HG03135 (cell line): ENCODE measurements around the gene JSRP1.

Experiments
- ATAC-seq: cut with Tn5 transposase; IDR thresholded peaks from one replicate; pipeline ENCODE4 v1.9.1; 2021; ENCODE audit warnings: mild to moderate bottlenecking, moderate library complexity; ENCODE audit not compliant: unreplicated experiment

The JSRP1 gene

DNA sequence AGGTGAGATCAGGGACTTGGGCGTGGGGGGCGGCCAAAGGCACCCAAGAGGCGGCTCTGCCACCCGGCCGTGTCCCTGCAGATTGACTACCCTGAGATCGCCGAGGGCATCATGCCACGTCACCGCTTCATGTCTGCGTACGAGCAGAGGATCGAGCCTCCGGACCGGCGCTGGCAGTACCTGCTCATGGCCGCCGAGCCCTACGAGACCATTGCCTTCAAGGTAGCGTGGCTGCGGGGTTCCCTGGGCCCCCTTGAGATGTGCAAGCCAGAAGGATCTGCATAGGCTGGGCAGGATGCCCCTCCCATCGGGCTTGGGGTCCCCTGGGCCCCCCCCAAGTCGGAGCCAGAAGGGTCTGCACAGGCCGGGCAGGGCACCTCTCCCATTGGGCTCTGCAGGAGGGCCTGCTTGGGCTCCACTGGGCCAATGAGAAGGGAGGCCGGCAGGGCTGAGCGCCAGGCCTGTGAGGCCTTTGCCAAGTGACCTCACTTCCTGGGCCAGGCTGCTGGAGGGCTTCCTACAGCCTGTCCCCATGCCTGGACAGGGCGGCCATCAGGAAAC is 9.3 kb downstream of the JSRP1 start:
- ATAC-seq, result no peak

DNA sequence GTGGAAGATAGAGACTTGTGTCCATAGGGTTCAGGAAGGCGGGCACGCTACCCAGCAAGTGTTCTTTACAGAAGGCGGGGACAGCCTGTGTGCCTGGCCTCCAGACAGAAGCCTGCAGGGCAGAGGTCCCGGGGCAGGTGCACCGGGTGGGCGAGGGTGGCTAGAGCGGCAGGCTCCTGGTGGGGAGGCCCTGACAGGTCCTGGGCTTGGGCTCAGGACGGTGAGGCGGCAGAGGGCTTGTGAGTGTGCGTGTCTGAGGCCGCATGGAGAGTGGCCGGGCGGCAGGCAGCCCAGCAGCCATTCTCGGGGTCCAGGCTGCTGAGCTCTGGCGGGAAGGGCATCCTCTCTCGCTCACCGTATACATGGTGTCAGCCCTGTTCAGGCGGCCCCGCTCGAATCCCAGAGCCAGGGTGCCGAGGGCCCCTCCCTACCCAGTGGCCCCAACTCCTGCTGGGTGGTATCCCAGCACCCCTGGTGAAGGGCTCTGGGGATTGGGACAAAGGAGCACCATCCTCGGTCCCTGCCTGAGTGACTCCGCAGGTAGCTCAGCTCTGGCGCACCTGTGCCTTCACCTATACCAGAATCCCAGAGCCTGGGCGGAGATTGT is 10.1 kb downstream of the JSRP1 start:
- ATAC-seq, result no peak

GRCh38 chr19:2245273-2245672 is 10.9 kb downstream of the JSRP1 start:
- ATAC-seq, result no peak

- ATAC-seq, result no peak
Measured at GRCh38 chr19:2244486-2244885, 11.7 kb downstream of the JSRP1 start.

GRCh38 chr19:2244125-2244411 is 12.1 kb downstream of the JSRP1 start:
- ATAC-seq, result no peak

DNA sequence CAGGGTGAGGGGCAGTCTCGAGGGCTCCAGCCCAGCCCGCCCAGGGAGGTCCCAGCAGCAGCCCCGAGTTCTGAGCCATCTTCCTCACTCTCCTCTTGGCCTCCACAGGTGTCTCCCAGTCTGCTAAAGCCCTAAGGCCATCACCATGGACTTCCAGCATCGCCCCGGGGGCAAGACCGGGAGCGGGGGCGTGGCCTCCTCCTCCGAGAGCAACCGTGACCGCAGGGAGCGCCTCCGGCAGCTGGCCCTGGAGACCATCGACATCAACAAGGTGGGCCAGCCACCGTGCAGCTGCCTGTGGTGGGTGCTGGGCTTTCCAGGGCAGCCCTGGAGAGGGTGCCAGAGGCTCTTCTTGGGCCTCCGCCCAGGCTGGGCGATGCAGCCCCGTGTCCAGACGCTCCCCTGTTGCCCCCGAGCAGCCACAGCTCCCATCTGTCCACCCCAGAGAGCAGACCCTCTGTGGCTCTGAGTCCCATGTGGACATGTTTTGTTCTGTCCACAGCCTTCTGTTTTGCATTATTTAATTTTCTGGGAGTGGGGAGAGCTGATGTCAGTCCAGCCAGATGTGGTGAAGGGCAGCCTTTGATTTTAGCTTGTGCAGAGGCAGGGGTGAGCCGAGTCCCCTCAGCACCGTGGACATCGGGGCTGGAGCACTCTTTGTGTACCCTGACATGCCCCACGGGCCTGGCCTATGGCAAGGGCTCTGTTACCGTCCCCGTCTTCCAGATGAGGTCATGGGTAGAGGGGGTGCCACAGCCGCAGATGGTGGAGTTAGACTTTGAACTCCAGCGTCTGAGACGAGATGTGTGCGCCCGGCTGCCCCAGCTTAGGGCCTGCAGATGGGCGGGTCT is 12.7 kb downstream of the JSRP1 start:
- ATAC-seq, result no peak

DNA sequence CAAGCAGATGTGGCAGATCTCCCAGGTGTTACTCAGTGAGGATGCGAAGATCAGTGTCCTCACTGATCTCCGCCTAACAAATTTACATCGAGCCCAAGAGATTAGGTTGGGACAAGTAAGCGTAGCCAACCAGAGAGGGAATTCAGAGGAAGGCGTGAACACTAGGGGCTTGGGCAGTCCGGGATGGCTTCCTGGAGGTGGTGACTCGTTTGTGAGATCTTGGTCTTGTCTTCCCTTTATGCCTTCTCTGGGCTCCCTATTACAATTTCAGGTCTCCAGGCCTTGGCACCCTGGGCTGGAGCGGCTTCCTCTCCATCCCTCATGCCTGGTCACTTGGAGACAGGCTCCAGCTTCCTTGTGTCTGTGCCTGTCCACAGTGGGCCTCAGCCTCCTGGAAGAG is 13.4 kb downstream of the JSRP1 start:
- ATAC-seq, result no peak

DNA sequence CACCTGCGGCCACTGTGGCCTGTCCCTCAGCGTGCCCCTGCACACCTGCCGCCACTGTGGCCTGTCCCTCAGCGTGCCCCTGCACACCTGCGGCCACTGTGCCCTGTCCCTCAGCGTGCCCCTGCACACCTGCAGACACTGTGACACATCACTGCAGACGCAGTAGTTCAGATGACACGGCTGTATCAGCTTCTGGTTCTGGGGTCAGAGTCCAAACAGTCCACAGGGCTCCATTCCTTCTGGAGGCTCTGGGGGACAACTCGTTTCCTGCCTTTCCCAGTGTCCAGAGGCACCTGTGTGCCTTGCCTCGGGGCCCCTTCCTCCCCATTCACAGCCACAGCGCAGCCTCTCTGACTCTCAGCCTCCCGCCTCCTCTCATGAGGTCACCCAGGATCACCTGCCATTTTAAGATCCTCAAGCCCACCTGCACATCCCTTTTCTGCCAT is 14.1 kb downstream of the JSRP1 start:
- ATAC-seq, result no peak

GRCh38 chr19:2240881-2241760 is 15.1 kb downstream of the JSRP1 start:
- ATAC-seq, result no peak

DNA sequence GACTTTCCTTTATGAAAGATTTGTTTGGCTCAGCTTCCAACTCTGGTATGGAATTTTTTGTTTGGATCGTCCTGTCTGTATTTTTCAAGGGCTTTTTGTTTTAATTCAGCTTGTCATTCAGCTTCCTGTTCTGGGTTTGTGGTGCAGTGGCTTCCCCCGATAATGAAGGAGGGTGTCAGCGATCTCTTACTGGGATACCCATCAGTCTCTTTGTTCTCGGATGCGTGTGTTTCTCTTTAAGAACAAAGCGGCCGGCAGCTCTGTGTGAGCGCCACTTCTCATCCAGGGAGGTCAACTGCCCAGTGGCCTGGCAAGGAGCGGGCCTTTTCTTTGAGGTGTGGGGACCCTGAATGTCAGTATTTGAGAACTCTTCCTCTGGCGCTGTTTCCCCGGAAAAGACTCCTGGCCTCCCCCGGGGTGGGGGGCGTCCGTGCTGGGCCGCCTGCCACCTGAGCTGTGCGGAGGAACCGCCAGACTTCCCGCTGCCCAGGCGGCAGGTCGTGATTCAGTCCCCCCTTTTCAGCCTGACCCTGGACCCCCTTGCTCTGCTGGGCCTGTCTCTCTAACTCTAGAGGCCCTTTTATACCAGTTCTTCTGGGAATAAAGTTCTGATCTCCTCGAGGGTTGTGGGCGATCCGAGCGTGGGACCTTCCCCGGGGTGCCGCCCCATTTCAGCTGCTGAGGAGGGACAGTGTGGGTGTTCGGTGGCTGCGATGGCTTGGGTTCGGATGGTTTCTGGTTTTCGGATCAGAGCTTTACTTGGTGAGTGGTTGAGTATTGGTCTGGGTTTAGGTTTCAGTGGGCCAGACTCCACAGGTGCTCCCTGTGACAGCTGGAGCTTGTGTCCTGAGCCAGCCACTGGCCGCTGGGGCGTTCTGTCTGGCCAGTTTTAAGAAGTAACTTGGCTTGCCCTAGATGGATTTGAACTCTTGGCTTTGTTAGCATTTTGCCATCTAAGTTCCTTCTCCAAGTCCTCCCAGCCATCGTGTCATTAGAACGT is 16.1 kb downstream of the JSRP1 start:
- no peak for ATAC-seq

DNA sequence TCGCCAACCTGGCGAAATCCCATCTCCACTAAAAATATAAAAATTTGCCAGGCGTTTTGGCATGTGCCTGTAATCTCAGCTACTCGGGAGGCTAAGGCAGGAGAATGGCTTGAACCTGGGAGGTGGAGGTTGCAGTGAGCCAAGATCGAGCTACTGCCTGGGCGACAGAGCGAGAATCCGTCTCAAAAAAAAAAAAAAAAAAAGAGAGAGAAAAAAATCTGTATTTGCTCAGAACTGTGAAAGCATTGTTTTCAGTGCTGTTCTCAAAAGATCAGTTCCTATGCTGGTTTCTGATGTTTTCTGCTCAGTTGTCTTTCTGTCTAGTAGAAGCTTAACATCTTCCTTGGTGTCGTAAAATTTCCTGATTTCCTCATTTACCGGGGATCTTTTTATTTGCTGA is 17.0 kb downstream of the JSRP1 start:
- ATAC-seq, result no peak

- ATAC-seq, result no peak
Measured at GRCh38 chr19:2237869-2238153, 18.4 kb downstream of the JSRP1 start.

DNA sequence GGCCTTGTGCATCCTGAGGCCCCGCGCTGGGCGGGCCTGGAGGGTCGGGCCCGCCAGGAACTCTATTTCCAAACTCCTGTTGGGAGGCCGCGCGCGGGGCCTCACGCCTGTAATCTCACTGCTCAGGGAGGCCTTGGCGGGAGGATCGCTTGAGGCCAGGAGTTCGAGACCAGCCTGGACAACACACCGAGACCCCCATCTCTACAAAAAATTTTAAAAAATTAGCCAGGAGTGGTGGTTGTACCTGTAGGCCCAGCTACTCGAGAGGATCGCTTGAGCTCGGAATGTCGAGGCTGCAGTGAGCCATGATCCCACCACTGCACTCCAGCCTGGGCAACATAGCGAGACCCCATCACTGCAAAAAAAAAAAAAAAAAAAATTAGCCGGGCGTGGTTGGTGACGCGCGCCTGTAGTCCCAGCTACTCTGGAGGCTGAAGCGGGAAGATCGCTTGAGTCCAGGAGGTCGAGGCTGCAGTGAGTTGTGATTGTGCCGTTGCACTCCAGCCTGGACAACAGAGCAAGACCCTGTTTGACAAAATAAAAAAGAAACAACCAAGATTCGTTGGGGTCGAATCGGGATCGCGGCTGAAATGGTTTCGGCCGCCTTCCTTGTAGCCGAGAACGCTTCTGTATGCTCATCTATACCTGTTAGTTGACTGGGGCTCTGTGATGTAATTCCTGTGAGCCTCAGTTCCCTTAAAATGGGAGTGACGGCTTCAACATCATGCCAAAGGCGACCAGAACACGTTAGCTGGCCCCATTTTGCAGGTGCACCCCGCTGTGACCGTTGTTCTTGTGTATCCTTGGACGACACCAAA is 19.0 kb downstream of the JSRP1 start:
- ATAC-seq, result no peak

DNA sequence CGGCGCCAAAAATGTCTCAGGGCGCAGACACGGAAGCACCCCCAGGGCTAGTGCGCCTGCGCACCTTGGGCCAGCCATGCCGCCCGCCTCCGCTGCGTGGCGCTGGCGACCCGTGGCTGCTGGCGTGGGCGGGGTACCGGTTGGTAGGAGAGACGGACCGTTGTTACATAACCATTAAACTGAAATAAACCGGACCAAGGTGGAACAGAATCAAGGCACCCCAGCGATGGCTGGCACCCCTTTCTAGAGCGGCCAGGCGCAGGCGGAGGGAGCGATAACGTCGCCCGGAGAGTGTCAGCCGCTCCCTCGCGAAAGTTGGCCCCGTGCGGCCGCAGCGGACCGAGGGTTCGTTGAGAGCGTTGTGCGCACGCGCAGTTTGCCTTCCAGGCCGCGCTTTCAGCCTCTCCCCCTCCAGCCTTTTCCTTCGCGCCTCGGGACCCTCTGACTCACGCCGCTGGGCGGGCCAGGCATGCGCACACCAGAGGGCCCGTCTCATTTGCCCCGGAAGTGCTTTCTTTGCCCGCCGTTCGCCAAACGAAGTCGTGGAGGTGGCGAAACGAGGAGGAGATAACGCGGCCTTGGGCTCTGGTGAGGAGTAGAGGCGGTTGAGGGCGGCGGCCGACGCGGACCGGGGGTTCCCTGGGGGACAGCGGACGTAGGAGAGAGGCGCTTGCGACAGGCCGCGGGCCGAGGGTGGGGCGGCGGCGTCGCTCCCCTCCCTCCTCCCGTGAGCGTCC is 19.7 kb downstream of the JSRP1 start, which contains the start of the genes PLEKHJ1 and SF3A2:
TSS of gene PLEKHJ1 (minus strand) at position 16 of the 737 bp plus-strand sequence. CDS start 81 bp downstream, outside the sequence.
TSS of gene SF3A2 (plus strand) at position 511 of the 737 bp plus-strand sequence. CDS start 6,595 bp downstream, outside the sequence.
- ATAC-seq, result peak; percentile 67

DNA sequence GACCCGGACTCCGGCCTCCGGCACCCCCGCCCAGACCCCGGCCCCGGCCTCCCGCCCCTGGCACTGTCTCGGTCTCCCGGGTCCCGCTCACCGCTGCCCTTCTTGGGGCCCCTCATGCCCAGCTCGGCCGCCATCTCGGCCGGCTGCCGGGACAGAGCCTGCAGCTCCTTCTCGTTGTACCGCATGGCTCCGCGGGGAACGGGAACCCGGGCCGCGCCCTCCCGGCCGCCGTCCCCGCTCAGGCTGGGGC is 20.2 kb downstream of the JSRP1 start:
- ATAC-seq, result no peak

DNA sequence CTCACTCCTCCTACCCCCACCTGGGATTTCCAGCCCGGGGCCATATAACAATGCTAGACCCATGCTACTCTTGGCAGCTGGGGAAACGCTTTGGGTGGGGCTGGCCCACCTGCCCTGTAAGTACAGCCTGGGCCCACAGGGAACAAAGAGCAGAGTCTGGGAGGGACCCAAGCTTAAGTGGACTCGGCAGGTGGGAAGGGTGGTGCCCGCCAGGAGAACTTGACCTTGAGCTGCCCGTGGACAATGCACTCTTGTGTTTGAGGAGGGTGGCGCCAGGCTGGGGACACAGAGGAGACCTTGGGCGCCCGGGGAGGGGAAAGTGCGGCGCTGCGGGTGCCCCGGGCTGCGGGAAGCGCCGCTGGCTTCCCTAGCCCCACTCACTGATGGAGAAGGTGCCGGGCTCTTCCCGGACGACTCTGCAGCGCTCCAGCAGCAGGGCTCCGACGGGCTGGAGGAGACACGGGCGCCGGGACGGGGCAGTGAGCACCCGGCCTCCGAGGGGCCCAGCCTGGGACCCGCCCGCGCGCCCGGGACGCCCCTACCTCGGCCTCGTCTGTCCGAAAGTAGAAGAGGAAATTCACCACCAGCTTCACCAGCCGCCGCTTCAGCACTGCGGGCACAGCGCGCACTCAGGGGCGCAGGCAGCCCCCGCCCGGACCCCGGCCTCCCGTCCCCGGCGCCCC is 20.7 kb downstream of the JSRP1 start:
- peak; percentile 12 for ATAC-seq

DNA sequence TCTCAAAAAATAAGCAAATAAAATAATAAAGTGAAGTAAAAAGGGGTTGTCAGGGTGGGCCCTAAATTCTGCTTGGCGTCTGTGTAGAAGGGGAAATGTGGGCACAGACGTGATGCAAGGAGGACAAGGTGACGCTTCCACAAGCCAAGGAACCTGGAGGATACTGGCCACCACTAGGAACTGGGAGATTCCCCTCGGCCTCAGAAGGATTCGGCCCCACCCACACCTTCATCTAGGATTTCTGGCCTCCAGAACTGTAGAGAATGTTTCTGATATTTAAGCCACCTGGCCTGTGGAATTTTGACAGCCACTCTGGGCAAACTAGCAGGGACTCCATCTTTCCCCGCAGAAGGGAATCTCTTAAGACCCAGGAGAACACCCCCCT is 21.2 kb downstream of the JSRP1 start:
- ATAC-seq, result no peak

- ATAC-seq, result no peak
Measured at GRCh38 chr19:2233601-2234280, 22.5 kb downstream of the JSRP1 start.
